Frontal cortex (tissue), 4 donors: Measurements from ENCODE around the gene MAML2. TPM values are rescaled to one million over a fixed set of nuclear protein-coding genes. Genes with fewer than 3 reads are reported as not detected.
"Not testable (repeated sequence)": the region's sequence is repeated elsewhere in the genome, so short reads cannot be mapped to it uniquely, and the experiment has no call there.

ENCODE experiments used
- DNase-seq, 2 donors: peaks; one replicate each; pipeline ENCODE4 v3.0.0; 2012; ENCODE audit warnings: low spot score in 2 of 2
- FAIRE-seq: peaks from 2 replicates; lab custom pipeline; 2012; peaks lifted over from hg19 to GRCh38; lab: Jason Lieb, UNC
- total RNA-seq: library from RNA; depleted of rRNA; stranded (reverse); fragments of >200 nt; gene quantifications from one replicate; pipeline ENCODE4 v1.2.3, GENCODE V29; 2014
- donor health status: control.
- donor health status: control.
- donor health status: control.

The MAML2 gene
- total RNA-seq, 1 donor from 2014 or later, result 3.3 TPM

DNA sequence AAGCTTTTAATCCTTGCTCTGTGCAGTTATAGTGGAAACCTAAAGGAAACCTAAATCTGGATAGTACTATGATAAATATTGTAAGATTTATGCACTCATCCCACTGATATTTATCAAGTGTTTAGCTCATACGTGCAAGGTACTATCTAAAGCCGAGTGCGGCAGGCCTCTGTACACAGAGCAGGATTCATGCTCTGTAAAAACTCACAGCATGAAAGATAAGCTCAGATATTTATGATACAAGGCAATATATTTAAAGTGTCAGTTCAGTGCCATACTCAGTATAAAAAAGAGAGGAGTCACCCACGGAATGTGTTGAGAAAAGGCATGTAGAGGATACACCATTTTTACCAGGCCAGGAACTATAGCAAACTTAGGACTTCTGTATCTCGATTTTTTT, 66.2 kb downstream of the MAML2 start:
- no peak for DNase-seq
- no peak for FAIRE-seq

- no peak for FAIRE-seq
- no peak for DNase-seq
Observed at GRCh38 chr11:96275801-96276594, 67.0 kb downstream of the MAML2 start.

DNA sequence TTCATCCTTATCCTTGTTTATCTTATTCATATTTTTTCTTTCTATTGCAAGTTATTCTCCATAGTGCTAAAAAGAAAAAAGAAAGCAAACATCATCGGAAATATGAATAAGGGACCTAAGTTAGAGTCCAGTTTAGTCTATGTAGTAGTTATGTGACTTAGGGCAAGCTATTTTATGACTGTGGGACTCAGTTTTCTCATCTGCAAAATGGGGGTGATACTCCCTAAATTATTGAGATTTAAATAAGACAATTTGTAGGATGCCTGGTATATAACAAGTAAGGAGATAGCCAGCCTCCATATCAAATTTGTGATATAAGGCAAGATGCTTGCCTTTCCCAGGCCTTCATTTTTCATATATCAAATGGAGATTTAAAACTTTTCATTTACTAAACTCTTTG, 69.5 kb downstream of the MAML2 start:
- no peak for FAIRE-seq
- DNase-seq, result no peak

- FAIRE-seq (no peak), DNase-seq (no peak)
Observed at GRCh38 chr11:96272529-96273222, 70.3 kb downstream of the MAML2 start.

GRCh38 chr11:96271777-96272176, 71.2 kb downstream of the MAML2 start:
- no peak for DNase-seq
- FAIRE-seq, result no peak

- not testable (repeated sequence) for FAIRE-seq
Observed at GRCh38 chr11:96271352-96271751, 71.6 kb downstream of the MAML2 start.

GRCh38 chr11:96268527-96268926, 74.5 kb downstream of the MAML2 start:
- not testable (repeated sequence) for FAIRE-seq, DNase-seq

More at GRCh38 chr11:96271352-96271751, 71.6 kb downstream of the MAML2 start:
- not testable (repeated sequence) for DNase-seq

DNA sequence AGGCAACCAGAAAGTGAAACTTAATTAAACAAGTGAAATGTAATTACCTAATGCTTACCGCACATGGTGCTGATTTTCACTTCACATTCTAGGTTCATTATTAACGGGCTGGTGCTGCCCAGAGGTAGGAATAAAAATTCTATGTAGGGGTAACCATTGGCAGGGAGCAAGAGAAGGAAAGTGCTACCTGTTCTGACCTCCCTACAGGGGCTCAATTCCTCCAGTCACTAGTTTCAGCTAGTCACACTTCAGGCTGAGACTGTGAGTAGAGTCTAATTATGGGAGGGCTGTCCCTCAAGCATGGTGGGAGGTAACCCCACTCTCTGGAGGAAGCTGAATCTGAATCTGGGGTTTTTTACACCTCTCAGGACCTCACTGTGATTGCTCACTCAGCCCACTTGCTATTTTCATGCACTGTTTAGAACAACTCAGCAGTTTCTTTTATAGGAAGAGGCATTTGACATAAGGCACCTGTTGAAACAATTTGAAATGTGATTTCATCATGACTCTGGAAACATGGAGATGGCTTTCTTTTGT, 75.4 kb downstream of the MAML2 start:
- no peak for FAIRE-seq
- DNase-seq, result no peak

DNA sequence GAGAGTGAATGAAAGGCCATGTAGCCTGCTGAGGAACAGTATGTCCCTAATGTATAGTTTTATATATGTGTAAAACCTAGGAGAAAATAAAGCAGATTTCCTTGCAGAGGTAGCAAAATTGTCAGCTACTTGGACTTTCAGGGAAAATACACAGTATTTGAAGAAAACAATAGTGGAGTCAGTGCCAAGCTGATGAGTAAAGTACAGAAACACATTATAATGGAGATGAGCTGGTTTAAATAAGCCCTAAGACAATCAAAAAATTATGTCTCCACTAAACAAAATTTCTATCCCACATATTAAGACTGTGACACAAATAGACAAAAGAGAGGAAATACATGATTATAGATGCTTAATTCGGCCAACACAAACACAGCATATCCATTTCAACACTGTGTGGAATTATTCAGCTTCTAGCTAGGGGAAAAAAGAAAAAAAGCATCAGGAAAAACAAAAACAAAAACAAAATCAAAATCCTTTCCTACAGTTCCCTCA, 75.9 kb downstream of the MAML2 start:
- FAIRE-seq (no peak), DNase-seq (no peak)

GRCh38 chr11:96265972-96266371, 77.0 kb downstream of the MAML2 start:
- FAIRE-seq (no peak), DNase-seq (no peak)

DNA sequence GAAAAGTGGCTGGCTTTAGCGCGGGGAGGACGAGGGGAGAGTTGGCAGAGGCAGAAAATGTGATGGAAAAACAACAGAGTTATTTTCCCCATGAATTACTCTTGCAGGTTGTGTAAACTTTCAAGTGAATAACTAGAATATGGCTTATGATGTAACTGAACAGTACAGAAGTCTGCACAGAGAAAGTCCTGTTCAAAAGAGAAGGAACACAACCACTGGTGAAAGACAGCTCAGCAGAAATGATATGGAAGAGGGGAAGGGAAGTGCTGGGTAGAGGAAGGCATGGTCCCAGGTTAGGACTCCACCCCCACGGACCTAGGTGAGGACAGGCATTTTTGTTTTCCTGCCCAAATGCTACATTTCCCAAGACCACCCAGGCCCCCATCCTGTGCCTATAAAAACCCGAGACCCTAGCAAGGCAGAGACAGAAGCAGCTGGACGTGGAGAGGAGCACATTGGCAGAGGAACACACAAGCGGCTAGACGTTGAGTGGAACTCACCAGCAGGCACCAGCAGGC, 77.7 kb downstream of the MAML2 start:
- FAIRE-seq (no peak), DNase-seq (no peak)

DNA sequence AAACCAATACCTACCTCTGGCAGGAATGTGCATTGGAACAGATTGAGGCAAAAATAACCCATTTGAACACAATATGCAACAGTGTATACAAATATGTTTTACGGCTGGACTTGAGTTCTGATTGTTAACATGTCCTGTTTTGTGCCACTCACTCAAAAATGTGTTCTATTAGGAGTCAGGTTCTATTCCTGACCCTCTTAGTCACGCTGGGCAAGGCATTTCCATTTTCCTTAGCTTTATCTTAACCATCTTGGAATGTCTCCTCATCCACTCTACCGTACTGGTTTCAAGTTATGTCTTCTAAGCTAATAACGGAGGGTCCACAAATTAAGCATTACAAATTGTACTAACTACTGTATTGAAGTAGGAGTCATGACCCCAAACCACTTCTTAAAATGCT, 78.6 kb downstream of the MAML2 start:
- DNase-seq (no peak), FAIRE-seq (no peak)

GRCh38 chr11:96263238-96263763, 79.7 kb downstream of the MAML2 start:
- FAIRE-seq (no peak), DNase-seq (no peak)

- FAIRE-seq, result no peak
- no peak for DNase-seq
Observed at GRCh38 chr11:96260532-96260931, 82.5 kb downstream of the MAML2 start.

DNA sequence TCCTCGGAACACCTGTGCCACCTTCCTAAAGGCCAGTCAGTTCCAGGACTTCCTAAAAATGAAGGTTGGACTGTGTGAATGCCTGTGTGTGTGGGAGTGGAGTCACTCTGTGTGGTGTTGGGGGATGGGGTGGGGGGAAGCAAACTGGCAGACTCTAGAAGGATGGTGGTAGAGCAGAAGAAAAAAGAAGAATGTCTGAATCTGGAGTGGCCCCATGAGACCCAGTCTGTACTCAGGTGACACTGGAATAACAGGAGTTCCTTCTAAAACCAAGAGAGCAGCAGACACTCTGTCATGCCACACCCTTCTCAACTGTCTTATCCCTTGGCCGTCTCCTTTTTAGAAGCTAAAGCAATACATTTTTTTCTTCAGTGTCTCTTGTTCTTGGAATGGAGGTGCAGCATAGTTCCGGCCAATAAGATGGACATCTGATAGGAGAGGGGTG, 82.9 kb downstream of the MAML2 start:
- DNase-seq (no peak), FAIRE-seq (no peak)

DNA sequence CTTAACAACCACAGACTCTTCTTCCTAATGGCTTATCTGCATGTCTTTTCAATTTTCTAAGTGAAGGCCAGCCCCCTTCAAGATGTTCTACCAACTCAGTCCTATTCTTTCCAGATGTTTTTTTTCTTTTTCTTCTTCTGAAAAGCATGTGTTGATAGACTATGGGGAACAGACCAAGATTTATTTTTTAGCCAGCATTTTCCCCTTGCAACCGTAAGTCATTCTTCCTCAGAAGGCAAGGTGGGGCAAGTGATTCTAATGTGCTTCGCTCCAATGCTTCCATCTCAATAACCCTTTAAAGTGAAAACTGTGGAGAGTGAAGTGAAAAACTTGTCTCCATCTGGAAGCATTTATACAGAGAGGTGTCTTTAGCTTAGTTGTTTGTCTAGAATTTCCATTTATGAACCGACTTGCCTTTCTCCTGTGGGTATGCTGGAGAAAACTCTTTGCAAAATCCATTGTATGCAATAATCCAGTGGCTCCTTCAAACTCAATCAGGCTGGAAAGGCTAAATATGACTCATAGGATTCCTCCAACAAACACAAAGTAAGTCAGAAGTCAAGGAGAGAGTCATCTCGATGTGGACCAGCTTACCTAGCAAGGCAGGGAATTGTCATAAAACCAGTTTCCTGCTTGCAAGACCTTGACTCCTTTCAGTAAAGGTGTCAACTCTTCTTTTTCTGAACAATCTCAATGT, 83.7 kb downstream of the MAML2 start:
- no peak for FAIRE-seq
- no peak for DNase-seq

DNA sequence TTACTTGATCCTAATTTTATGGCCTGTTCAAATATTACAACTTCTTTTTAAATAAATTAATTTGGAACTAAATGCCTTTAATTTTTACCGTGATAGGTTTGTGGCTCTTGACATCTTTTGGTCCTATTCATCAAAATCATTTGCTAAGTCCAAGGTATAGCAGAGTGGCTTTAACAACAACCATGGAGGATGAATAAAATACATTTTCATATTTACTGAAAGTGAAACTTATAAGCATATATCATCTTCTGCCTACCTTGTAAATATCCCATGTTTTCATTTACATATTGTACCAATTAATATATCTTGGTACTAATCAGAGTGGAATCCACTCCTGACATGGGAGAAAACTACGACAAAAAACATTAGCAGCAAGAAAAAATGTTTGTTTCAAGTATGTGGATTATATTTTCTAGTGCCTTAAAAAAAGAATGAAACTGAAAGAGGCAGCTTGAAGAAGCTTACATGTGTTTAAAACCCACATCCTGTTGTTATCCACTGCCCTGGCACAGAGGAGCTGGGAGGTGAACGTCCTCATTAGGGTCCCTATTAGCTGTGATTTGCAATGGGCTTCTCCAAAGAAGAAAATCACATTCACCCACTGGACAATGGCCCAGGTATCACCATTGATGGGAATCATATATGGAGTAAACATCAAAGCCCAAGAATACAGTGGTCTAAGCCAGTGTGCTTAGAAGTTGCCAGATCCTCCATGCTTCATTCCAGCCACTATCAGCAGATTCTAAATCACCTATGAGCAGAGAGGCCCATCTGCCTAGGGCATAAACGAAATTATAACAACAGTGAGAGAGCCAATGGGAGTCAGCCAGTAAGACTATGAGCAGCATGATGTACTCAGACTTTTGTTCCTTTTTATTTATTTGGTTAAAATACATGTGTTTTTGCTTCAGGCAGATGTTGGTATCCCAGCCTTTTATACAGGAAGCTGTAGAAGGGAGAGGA, 84.7 kb downstream of the MAML2 start:
- DNase-seq, result no peak
- no peak for FAIRE-seq

DNA sequence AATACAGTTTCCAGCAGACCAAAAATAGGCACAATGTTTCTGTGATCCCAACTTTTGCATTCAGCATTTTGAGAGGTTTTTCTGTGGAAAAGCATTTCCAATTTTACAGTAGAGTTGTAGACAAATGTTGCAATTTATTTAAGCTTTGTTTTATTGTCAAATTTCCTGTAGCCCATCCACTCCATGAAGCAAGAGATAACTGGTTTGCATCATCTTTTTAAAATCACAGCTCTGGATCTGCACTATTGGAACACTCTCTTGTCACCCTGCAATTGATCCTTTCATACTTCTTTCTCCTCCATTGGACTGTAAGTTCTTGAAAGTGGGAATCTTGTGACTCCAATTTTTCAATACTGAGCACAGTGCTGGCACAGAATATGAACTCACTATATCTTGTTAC, 86.0 kb downstream of the MAML2 start:
- DNase-seq, result no peak

More for the DNA sequence above, 86.0 kb downstream of the MAML2 start:
- no peak for FAIRE-seq
